HG02973 (cell line): ENCODE data around the gene SLC8A2.
A peak's percentile ranks its signal among the peaks of the same experiment; 100 is the strongest.
"Not testable (repeated sequence)": the region's sequence is repeated elsewhere in the genome, so short reads cannot be mapped to it uniquely, and the experiment has no call there.

Source experiments
- ATAC-seq: cut with Tn5 transposase; IDR thresholded peaks from one replicate; pipeline ENCODE4 v1.9.1; 2021; ENCODE audit warnings: moderate library complexity; ENCODE audit not compliant: unreplicated experiment

The SLC8A2 gene

GRCh38 chr19:47487551-47488515 lies 16.1 kb upstream of the SLC8A2 start:
- ATAC-seq: no peak

GRCh38 chr19:47486900-47487299 lies 15.2 kb upstream of the SLC8A2 start:
- no peak for ATAC-seq

- not testable (repeated sequence) for ATAC-seq
Measured at GRCh38 chr19:47486220-47486619, 14.5 kb upstream of the SLC8A2 start.

DNA sequence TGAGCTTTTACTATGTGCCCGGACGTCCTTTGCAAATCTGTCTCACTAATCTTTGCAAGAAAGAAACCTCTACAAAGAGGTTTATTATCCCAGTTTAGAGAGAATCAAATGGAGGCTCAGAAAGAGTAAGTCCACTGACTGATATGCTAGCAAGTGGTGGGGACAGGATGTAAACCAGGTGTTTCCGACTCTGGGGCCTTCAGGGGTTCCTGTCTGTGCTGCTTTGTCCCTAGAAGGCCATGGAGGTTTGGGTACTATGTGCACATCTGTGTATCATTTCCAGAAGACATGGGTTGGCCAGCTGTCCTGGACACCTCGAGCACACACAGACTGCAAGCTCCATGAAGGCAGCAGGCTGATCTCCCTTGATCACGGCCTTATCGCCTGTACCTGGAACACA lies 13.5 kb upstream of the SLC8A2 start:
- ATAC-seq: no peak

- ATAC-seq: peak; percentile 61
Measured at GRCh38 chr19:47483800-47484690, 12.4 kb upstream of the SLC8A2 start, which contains the start of gene KPTN. Gene KPTN, minus strand, starts transcription at chr19:47484219. Its CDS starts 59 bp downstream, at chr19:47484160.

DNA sequence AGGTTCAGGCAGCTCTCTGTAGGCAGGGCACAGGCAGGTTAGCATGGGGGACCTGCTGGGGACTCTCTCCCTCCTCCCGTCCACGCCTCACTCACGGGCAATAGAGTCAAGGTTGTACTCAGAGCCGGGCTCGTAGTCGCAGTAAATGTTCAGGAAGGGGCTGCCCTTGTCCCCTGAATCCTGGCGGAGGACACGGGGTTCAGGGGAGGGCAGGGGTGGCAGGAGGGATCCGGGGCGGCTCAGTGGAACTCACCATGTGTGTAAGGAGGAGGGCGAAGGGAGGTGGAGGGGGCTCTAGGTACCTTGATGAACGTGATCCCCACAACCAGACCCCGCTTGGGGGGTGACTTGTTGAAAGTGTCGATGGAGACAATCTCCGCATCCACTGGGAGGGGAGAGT lies 11.5 kb upstream of the SLC8A2 start:
- ATAC-seq: no peak

GRCh38 chr19:47481460-47482052 lies 9.9 kb upstream of the SLC8A2 start:
- no peak for ATAC-seq

GRCh38 chr19:47480658-47481057 lies 9.0 kb upstream of the SLC8A2 start:
- no peak for ATAC-seq

GRCh38 chr19:47479701-47480503 lies 8.2 kb upstream of the SLC8A2 start:
- ATAC-seq: no peak

GRCh38 chr19:47476438-47476972 lies 4.8 kb upstream of the SLC8A2 start:
- no peak for ATAC-seq

- no peak for ATAC-seq
Measured at GRCh38 chr19:47475465-47475864, 3.8 kb upstream of the SLC8A2 start.

DNA sequence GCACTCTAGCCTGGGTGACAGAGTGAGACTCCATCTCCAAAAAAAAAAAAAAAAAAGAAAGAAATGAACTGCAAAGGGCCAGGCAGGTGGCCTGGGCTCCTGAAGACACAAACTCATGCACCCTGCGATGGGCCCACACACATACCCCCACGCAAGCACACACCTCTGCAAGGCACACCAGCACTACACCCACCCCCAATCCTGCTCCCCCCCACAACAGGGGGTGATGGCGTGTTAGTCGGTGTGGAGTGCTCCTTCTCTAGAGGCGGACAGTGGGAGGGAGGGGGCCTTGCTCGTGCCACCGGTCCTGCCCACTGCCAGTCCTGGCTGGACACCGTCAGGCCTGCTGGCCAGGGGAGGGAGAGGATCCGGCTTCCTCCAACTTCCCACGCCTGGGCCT lies 1.6 kb upstream of the SLC8A2 start:
- no peak for ATAC-seq

DNA sequence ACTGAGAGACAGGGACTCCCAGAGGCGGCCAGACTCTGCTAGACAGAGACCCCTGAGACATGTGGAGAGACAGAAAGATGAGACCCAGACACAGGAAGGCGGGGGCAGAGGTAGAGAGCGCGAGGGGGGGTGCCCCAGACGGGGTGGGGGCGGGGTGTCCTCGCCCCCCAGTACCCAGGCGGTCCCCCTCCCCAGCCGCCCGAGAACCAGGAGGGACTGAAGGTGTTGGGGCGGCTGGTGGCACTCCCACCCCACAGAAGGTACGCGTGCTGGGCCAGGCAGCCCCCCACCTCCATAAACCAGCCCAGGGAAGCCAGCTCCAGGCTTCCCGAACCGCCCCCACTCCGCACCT lies 336 bp downstream of the SLC8A2 start:
- no peak for ATAC-seq

DNA sequence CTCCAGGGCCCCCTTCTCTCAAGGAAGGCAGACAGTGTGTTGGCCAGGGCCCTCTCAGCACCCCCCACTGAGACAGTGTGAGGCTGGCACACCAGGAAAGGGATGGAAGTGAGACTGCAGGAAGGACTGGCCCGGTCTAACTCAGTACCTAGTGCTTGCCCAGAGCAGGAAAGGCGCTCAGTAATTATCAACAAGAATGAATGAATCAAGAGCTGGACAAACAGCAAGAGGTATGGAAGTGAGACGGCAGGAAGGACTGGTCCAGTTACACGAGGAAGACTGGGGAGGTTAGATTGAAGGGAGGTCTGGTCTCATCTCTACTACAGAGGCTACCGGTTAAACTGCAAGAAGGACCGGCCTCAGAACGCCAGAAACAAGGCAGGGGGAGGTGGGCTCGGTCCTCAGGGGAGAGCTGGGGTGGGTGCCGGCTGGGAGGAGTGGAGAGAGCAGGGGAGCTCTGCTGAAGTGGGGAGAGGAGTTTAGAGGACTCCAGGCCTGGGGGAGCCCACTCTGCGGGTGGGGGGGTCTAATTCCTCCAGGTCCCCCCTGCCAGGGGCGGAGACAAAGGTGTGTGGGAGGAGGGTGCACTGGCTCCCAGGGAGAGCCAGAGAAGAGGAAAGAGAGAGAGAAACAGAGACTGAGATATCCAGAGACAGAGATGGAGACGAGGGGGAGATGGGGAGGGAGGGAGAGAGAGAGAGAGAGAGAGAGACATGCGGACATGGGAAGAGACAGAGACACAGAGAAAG lies 1.1 kb downstream of the SLC8A2 start:
- ATAC-seq: no peak

DNA sequence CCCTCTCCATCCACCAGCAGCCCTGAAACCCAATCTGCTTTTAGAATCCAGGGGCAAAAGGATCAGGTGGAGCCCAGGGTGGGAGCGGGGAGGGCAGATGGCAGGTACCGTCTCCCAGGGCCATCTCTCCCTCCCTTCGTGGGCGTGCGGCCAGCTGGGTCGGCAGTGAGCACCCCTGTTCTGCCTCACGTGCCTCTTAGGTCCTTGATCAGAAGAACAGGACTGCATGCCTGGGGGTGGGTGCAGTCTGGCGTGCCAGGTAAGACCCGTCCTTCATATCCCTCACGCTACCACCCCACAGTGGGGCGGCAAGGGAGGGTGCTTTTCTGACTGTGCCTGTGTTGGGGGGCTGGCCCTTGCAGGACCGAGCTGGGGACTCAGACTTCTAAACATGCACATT lies 2.0 kb downstream of the SLC8A2 start:
- no peak for ATAC-seq

DNA sequence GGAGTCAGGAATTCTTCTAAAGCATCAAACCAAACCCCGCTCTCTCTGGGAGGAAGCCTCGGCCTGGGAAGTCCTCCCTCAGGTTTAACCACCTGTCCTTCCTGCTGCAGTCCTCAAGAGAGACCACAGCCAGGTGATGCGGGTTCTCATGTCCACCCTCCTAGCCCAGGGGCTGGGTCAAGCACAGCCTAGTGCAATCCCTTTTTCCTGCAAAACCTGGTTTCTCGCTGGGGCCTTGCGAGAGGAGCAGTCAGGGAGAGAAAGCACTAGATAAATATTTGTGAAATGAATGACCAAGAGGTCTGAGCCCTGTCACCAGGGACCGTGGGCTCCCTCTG lies 2.4 kb downstream of the SLC8A2 start:
- no peak for ATAC-seq

DNA sequence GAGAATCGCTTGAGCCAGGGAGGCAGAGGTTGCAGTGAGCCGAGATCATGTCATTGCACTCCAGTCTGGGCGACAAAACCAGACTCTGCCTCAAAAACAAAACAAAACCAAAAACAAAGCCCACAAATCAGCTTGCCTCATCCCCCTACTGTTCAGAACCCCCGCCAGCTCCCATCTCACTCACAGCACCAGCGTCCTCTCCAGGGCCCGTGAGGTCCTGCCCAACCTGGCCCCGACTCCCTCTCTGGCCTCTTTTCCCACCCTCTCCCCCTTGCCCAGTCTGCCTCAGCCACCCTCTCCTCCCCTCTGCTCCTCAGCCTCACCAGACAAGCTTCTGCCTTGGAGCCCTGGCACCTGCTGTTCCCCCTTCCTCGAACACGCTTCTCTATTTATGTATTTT lies 3.8 kb downstream of the SLC8A2 start:
- ATAC-seq: no peak

- ATAC-seq: no peak
Measured at GRCh38 chr19:47465957-47466356, 5.7 kb downstream of the SLC8A2 start.

GRCh38 chr19:47464675-47465419 lies 6.8 kb downstream of the SLC8A2 start:
- no peak for ATAC-seq
